Thyroid gland (tissue), 4 donors: ENCODE measurements around the gene RBMS1. TPM values are rescaled to one million over a fixed set of nuclear protein-coding genes. Genes with fewer than 3 reads are reported as not detected.
A peak's percentile ranks its signal among the peaks of the same experiment; 100 is the strongest.

ENCODE experiments used
- DNase-seq, 2 donors: peaks; one replicate each; pipeline ENCODE4 v3.0.0-alpha.2; 2019
- H3K27ac ChIP-seq, 3 donors: fragments of 200-600 bp; sonication (generic); 1 replicate in 2 of 3; 2 replicates in 1 of 3; pipeline ENCODE4 v1.5.1; 2016 to 2019; ENCODE audit warnings: mild to moderate bottlenecking in 1 of 3, moderate library complexity in 1 of 3
- H3K27me3 ChIP-seq: fragments of 200-600 bp; sonication (generic); one replicate; pipeline ENCODE4 v1.5.1; 2019
- H3K36me3 ChIP-seq, 2 donors: fragments of 200-600 bp; sonication (generic); one replicate each; pipeline ENCODE4 v1.5.1; 2016 to 2019
- H3K4me1 ChIP-seq, 2 donors: fragments of 200-600 bp; sonication (generic); one replicate each; pipeline ENCODE4 v1.5.1; 2017 to 2019
- H3K4me3 ChIP-seq, 3 donors: fragments of 200-600 bp; sonication (generic); replicated peaks in 1 of 3; 1 replicate in 2 of 3; 2 replicates in 1 of 3; pipeline ENCODE4 v1.5.1; 2016; ENCODE audit warnings: mild to moderate bottlenecking in 1 of 3
- H3K9me3 ChIP-seq: fragments of 200-600 bp; sonication (generic); one replicate; pipeline ENCODE4 v1.5.1; 2017
- POLR2A ChIP-seq, 2 donors: fragments of 450-650 bp; IDR thresholded peaks; one replicate each; pipeline ENCODE4 v1.6.1; 2017; ENCODE audit warnings: antibody characterized with exemption in 2 of 2, mild to moderate bottlenecking in 2 of 2, moderate library complexity in 1 of 2
- WGBS, 2 donors: methylation state at CpG; one replicate each; pipeline ENCODE4 v1.1.5; 2017; 5-methylcytosine and 5-hydroxymethylcytosine counted together
- intact Hi-C: fragments of 100-400 bp; cut with DNase I; formaldehyde crosslinking; loops from one replicate; pipeline ENCODE4 v1.15.1; 2023
- total RNA-seq, 4 donors: library from RNA; depleted of rRNA; stranded (reverse); fragments of >200 nt; gene quantifications; one replicate each; pipeline ENCODE4 v1.2.3, GENCODE V29; 2016
- TF ChIP-seq, protein P1 (sequence below), 6 experiments: fragments of 200-600 bp in 3 of 6; fragments of 450-650 bp in 3 of 6; sonication (generic) in 3 of 6; IDR thresholded peaks; one replicate each; pipeline ENCODE4 v1.5.1; 2016 to 2019; ENCODE audit warnings: antibody characterized with exemption in 6 of 6, mild to moderate bottlenecking in 2 of 6, inconsistent platforms in 1 of 6, moderate library complexity in 1 of 6

The RBMS1 gene
- total RNA-seq, 4 donors from 2014 or later: 50.9 to 80.1 (median 69.0) TPM

DNA sequence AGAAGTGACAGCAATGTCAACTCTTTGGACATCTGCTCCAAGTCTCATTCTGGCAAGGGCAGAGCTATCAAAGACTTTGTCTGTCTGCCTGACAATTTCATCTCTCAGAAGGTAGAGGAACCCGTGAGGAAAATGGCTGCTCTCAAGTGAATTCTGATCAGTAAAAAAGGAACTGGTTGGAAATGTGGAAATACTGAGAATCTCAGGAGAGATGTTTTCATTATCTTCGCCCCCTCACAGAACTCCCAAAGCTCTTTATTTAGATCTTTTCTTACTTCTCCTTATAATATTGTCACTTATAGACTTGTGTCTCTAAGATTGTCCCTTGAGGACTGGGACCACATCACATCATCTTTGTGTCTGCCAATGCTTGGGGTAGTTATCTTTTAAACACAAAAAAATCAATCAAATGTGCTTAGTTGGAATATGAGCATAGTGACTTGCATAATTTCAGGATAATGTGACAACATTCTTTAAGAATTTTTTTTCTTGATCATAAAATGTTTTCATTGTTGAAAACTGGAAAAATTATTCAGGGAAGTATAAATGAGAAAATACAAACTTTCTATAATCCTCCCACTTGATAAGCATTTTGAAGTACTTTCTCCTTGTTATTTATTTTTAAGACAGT lies 225.3 kb downstream of the RBMS1 start:
- TF ChIP-seq, protein P1, sequence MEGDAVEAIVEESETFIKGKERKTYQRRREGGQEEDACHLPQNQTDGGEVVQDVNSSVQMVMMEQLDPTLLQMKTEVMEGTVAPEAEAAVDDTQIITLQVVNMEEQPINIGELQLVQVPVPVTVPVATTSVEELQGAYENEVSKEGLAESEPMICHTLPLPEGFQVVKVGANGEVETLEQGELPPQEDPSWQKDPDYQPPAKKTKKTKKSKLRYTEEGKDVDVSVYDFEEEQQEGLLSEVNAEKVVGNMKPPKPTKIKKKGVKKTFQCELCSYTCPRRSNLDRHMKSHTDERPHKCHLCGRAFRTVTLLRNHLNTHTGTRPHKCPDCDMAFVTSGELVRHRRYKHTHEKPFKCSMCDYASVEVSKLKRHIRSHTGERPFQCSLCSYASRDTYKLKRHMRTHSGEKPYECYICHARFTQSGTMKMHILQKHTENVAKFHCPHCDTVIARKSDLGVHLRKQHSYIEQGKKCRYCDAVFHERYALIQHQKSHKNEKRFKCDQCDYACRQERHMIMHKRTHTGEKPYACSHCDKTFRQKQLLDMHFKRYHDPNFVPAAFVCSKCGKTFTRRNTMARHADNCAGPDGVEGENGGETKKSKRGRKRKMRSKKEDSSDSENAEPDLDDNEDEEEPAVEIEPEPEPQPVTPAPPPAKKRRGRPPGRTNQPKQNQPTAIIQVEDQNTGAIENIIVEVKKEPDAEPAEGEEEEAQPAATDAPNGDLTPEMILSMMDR (IDR thresholded peaks at IDR 0.05): no peak
- no peak for TF ChIP-seq POLR2A (IDR thresholded peaks at IDR 0.05)
- no peak for DNase-seq
- 82 to 84% methylated on average over 2 of the region's 2 CpGs for WGBS, 2 donors

DNA sequence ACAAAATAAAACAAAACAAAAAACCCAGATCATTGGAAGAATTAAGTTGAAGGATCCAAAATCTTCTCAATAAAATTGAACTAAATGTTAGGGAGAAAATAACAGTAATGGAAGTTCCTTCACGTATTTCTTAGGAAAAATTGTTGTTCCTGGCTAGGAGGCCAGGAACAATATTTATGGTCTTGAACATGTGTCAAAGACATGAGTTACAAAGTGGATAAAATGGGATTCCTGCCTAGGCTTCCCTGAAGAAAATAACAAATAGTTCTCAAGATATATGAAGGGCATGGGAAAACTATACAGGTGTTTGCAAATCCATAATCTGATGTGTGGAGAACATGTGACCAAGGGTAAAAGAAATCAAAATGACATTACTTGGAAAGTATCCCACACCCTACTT lies 225.9 kb downstream of the RBMS1 start:
- Histone ChIP-seq H3K4me1 (peaks cover 27 to 30% of the 10 kb centered on the region in 2 donors), H3K36me3 (no peaks in the 10 kb centered on the region), H3K9me3 (no peaks in the 10 kb centered on the region), H3K27me3 (no peaks in the 10 kb centered on the region), H3K4me3 (no peak overlapping the region), H3K27ac (peak overlapping the region in 1 of 3 donors; percentile 21)
- WGBS, 2 donors: 81 to 82% methylated on average over 1 of the region's 1 CpG
- intact Hi-C loops: no loop called here
- no peak for DNase-seq
- TF ChIP-seq POLR2A (IDR thresholded peaks at IDR 0.05): no peak
- TF ChIP-seq, protein P1 (IDR thresholded peaks at IDR 0.05): no peak

More for the DNA sequence above, 225.3 kb downstream of the RBMS1 start:
- H3K27me3 ChIP-seq: no peaks in the 10 kb centered on the region
- no peak overlapping the region for H3K4me3 ChIP-seq
- intact Hi-C loops: no loop called here
- no peaks in the 10 kb centered on the region for H3K9me3 ChIP-seq
- peaks cover 27 to 30% of the 10 kb centered on the region in 2 donors for H3K4me1 ChIP-seq
- H3K36me3 ChIP-seq: no peaks in the 10 kb centered on the region
- H3K27ac ChIP-seq: peak overlapping the region; percentile 99

DNA sequence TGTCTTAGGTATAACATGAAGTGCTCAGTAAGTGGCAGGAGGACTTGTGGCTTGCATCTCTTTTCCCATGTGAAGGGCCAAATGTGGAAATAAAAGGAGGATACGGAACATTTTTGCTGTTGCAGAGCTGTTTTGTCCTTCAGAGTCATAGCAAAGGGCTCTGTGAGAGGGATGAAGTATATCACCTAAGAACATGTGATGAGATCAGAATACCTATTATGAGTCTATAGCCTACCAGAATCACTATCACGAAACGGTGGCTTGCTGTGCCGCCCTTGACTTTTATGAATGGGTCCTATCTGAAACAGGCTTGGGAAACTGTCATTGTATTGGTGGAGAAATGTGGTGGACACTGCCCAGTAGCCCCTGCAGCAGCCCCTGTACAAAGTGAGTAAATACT lies 226.6 kb downstream of the RBMS1 start:
- peaks cover 27 to 30% of the 10 kb centered on the region in 2 donors for H3K4me1 ChIP-seq
- H3K27me3 ChIP-seq: no peaks in the 10 kb centered on the region
- DNase-seq: no peak
- intact Hi-C loops: no loop called here
- H3K27ac ChIP-seq: no peak overlapping the region
- H3K9me3 ChIP-seq: no peaks in the 10 kb centered on the region
- no peaks in the 10 kb centered on the region for H3K36me3 ChIP-seq
- H3K4me3 ChIP-seq: no peak overlapping the region
- TF ChIP-seq, protein P1 (IDR thresholded peaks at IDR 0.05): no peak
- no peak for TF ChIP-seq POLR2A (IDR thresholded peaks at IDR 0.05)
- 93 to 98% methylated on average over 4 of the region's 4 CpGs for WGBS, 2 donors

DNA sequence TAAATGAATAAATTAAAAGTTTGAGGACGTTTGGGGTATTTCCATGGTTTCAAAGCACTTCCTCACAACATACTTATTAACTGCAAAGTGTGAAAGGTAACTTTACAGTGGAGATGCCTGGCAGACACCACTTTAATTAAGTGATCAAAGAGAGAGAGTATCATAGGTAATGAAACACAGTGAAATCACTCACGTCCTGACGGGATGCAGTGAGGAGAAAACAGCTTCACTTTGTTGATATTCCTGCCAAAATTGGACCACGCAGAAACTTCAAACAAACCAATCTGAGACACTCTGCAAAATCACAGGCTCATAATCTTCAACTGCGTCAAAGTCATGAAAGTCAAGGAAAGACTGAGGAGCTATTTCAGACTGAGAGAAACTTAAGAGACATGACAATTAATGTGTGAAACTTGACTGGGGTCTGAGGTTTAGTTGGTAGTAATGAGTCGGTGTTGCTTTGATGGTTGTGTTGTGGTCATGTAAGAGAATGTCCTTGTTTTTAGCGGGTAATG lies 227.5 kb downstream of the RBMS1 start:
- intact Hi-C loops: no loop called here
- no peak for TF ChIP-seq POLR2A (IDR thresholded peaks at IDR 0.05)
- TF ChIP-seq, protein P1 (IDR thresholded peaks at IDR 0.05): no peak
- Histone ChIP-seq H3K27me3 (no peaks in the 10 kb centered on the region), H3K9me3 (no peaks in the 10 kb centered on the region), H3K4me3 (no peak overlapping the region), H3K36me3 (no peaks in the 10 kb centered on the region), H3K27ac (no peak overlapping the region), H3K4me1 (peaks cover 20 to 23% of the 10 kb centered on the region in 2 donors)
- no peak for DNase-seq
- 82 to 89% methylated on average over 7 of the region's 7 CpGs for WGBS, 2 donors

DNA sequence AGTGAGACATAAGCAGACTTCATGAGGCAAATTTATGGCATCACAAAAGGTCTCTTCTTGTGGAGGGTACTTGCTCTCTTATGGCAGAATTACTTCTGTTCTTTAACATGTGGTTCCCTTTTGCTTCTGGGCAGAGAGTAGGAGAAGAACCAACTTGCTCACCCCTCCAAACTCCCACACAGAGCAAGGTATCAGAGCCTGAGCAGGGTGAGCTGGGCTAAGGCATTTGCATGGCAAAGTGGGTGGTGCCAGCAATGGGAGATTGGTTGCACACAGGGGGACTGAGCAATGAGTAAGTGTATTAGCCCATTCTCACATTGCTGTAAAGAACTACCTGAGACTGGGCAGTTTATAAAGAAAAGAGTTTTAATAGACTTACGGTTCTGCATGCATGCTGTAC lies 229.3 kb downstream of the RBMS1 start:
- Histone ChIP-seq H3K27ac (no peak overlapping the region), H3K27me3 (no peaks in the 10 kb centered on the region), H3K36me3 (no peaks in the 10 kb centered on the region), H3K4me1 (peaks cover 14 to 17% of the 10 kb centered on the region in 2 donors), H3K9me3 (no peaks in the 10 kb centered on the region), H3K4me3 (no peak overlapping the region)
- 93 to 100% methylated on average over 1 of the region's 1 CpG for WGBS, 2 donors
- intact Hi-C loops: no loop called here
- TF ChIP-seq, protein P1 (IDR thresholded peaks at IDR 0.05): no peak
- TF ChIP-seq POLR2A (IDR thresholded peaks at IDR 0.05): no peak
- no peak for DNase-seq
